OCI-LY3 (cell line): ENCODE results near the gene CEACAM6.

ENCODE experiments used
- CTCF ChIP-seq: fragments of 200-600, 300-600 bp; sonication (generic); IDR thresholded peaks from 2 replicates; pipeline ENCODE4 v1.5.1; 2014; ENCODE audit warnings: antibody characterized with exemption, low read length, low read depth
- EZH2phosphoT487 ChIP-seq: fragments of 200-600 bp; shearing (Covaris generic); IDR thresholded peaks from 2 replicates; pipeline ENCODE4 v1.6.1; 2018; ENCODE audit warnings: antibody characterized with exemption, mixed run types, low read depth

- no peak for TF ChIP-seq CTCF
- TF ChIP-seq EZH2phosphoT487: no peak
These were observed 19.2 kb downstream of the CEACAM6 start for GRCh38 chr19:41774515-41774980.
